GM12878 (cell line): ENCODE results near the gene BCAR3. TPM values are rescaled to one million over a fixed set of nuclear protein-coding genes. Genes with fewer than 3 reads are reported as not detected.

Experiments used
- ATAC-seq: fragments of 200-7000 bp; cut with Tn5 transposase; 3 replicates; pipeline ENCODE4 v1.9.1; 2020; ENCODE audit warnings: mild to moderate bottlenecking, moderate library complexity
- BruUV-seq: library from RNA; stranded (reverse); fragments of 400-500 nt; replicated peaks from 2 replicates; lab custom pipeline; 2021; lab: Mats Ljungman, UMichigan
- CTCF ChIA-PET: fragments of 300-600 bp; sonication (Branson Sonifier 250); formaldehyde crosslinking; extraction: SDS; loops from one replicate; lab custom pipeline; 2021; ENCODE audit warnings: inconsistent platforms; lab: Yijun Ruan, JAX
- POLR2A ChIA-PET: fragments of 350-600 bp; formaldehyde crosslinking; extraction: SDS; loops from one replicate; lab custom pipeline; 2021; ENCODE audit warnings: inconsistent platforms; lab: Charles Lee
- RAD21 ChIA-PET: fragments of 300-600 bp; sonication (Branson Sonifier 250); formaldehyde crosslinking; loops from one replicate; lab custom pipeline; 2023; ENCODE audit warnings: antibody characterized with exemption; ENCODE audit not compliant: unreplicated experiment; lab: Charles Lee
- SMC1A ChIA-PET: fragments of 300-600 bp; sonication (Branson Sonifier 250); formaldehyde crosslinking; loops from one replicate; lab custom pipeline; 2023; ENCODE audit not compliant: unreplicated experiment, uncharacterized antibody; lab: Charles Lee
- DNase-seq: peaks from one replicate; pipeline ENCODE4 v3.0.0-alpha.2; 2011; ENCODE audit warnings: low read depth, low spot score
- FAIRE-seq: peaks from 3 replicates; lab custom pipeline; 2011; peaks lifted over from hg19 to GRCh38; lab: Jason Lieb, UNC
- H2AFZ ChIP-seq: 2 replicates; pipeline ENCODE4 v1.6.0; 2011; ENCODE audit warnings: low read depth, low read length, control low read depth; ENCODE audit not compliant: control insufficient read depth
- H3K27ac ChIP-seq: 2 replicates; pipeline ENCODE4 v1.5.1; 2011; ENCODE audit warnings: control low read depth; ENCODE audit not compliant: control insufficient read depth, insufficient read depth
- H3K27me3 ChIP-seq, 2 experiments: replicated peaks in 1 of 2; 2 replicates each; pipeline versions ENCODE4 v1.6.0 to v1.6.1; 2011; ENCODE audit warnings: low read length in 1 of 2; ENCODE audit not compliant: control insufficient read depth in 2 of 2, insufficient read depth in 2 of 2
- H3K36me3 ChIP-seq, 2 experiments: 2 replicates each; pipeline ENCODE4 v1.5.1; 2011; ENCODE audit warnings: low read length in 1 of 2; ENCODE audit not compliant: control insufficient read depth in 2 of 2, insufficient read depth in 2 of 2
- H3K4me1 ChIP-seq: 2 replicates; pipeline ENCODE4 v1.6.1; 2011; ENCODE audit warnings: mild to moderate bottlenecking, low read length, moderate library complexity, mixed read lengths; ENCODE audit not compliant: control insufficient read depth, insufficient read depth
- H3K4me2 ChIP-seq: 2 replicates; pipeline ENCODE4 v1.6.0; 2011; ENCODE audit warnings: control low read depth; ENCODE audit not compliant: control insufficient read depth, insufficient read depth
- H3K4me3 ChIP-seq: fragments of 200-600 bp; sonication (generic); 2 replicates; pipeline ENCODE4 v1.5.1; 2016
- H3K79me2 ChIP-seq: 2 replicates; pipeline ENCODE4 v1.6.0; 2011; ENCODE audit warnings: low read length; ENCODE audit not compliant: control insufficient read depth, insufficient read depth
- H3K9ac ChIP-seq: 2 replicates; pipeline ENCODE4 v1.8.0; 2011; ENCODE audit warnings: low read length, control low read depth, mixed read lengths; ENCODE audit not compliant: control insufficient read depth, insufficient read depth
- H3K9me3 ChIP-seq: replicated peaks from 3 replicates; pipeline ENCODE4 v1.5.1; 2011; ENCODE audit warnings: mild to moderate bottlenecking, low read length; ENCODE audit not compliant: control insufficient read depth, insufficient read depth
- H4K20me1 ChIP-seq: 2 replicates; pipeline ENCODE4 v1.6.0; 2011; ENCODE audit not compliant: control insufficient read depth, insufficient read depth
- E4F1 ChIP-seq: fragments of 450-650 bp; IDR thresholded peaks from 2 replicates; pipeline ENCODE4 v1.6.1; 2018; ENCODE audit warnings: borderline replicate concordance, mild to moderate bottlenecking; ENCODE audit not compliant: partially characterized antibody
- ESRRA ChIP-seq: IDR thresholded peaks from 2 replicates; pipeline ENCODE4 v1.6.1; 2012; ENCODE audit warnings: mild to moderate bottlenecking, low read length, improper control_type of control experiment
- LARP7 ChIP-seq: fragments of 450-650 bp; IDR thresholded peaks from 2 replicates; pipeline ENCODE4 v1.6.1; 2017; ENCODE audit warnings: mild to moderate bottlenecking
- NBN ChIP-seq: fragments of 450-650 bp; IDR thresholded peaks from 2 replicates; pipeline ENCODE4 v1.6.1; 2016
- PML ChIP-seq: IDR thresholded peaks from 2 replicates; pipeline ENCODE4 v1.6.1; 2012; ENCODE audit warnings: low read length, inconsistent platforms
- RAD51 ChIP-seq: fragments of 450-650 bp; IDR thresholded peaks from 2 replicates; pipeline ENCODE4 v1.6.1; 2016; ENCODE audit warnings: moderate library complexity, mild to moderate bottlenecking, inconsistent platforms
- RELA ChIP-seq: fragments of 450-650 bp; IDR thresholded peaks from 2 replicates; pipeline ENCODE4 v1.8.0; 2014; ENCODE audit warnings: borderline replicate concordance; ENCODE audit not compliant: partially characterized antibody
- YY1 ChIP-seq: IDR thresholded peaks from 2 replicates; pipeline ENCODE4 v1.6.1; 2011; ENCODE audit warnings: low read depth, mild to moderate bottlenecking, low read length
- WGBS: methylation state at CpG from one replicate; pipeline ENCODE4 v1.1.6; 2016; ENCODE audit warnings: low lambda C conversion rate; ENCODE audit not compliant: insufficient replicate concordance, insufficient coverage; ENCODE audit errors: missing lambda C conversion rate; 5-methylcytosine and 5-hydroxymethylcytosine counted together
- in situ Hi-C: fragments of 300-500 bp; cut with MboI; formaldehyde crosslinking; loops from 9 replicates; pipeline ENCODE4 v1.14.3; 2018; ENCODE audit warnings: mixed read lengths
- intact Hi-C: fragments of 100-400 bp; cut with micrococcal nuclease; formaldehyde crosslinking; loops from one replicate; pipeline ENCODE4 v1.14.2; 2022; ENCODE audit not compliant: unreplicated experiment
- polyA plus RNA-seq, 11 experiments: library from polyadenylated mRNA; depleted of rRNA in 4 of 11; unstranded in 6 of 11; stranded (reverse) in 5 of 11; fragments of >200 nt; fragmentation: Nextera tagmentation in 4 of 11; fragmentation: Illumina TruSeq in 1 of 11; extraction: Ambion mirVana in 4 of 11; extraction: Trizol in 1 of 11; gene quantifications; 1 replicate in 1 of 11; 2 replicates in 10 of 11; pipeline versions ENCODE4 v1.2.1 to v1.2.3, GENCODE V29; 2011 to 2016; ENCODE audit warnings: inconsistent platforms in 2 of 11, missing spikeins in 2 of 11, low read depth in 1 of 11
- total RNA-seq, 4 experiments: library from RNA; depleted of rRNA in 3 of 4; stranded (reverse); fragments of >200 nt in 3 of 4; fragmentation: Illumina TruSeq in 1 of 4; extraction: Trizol in 1 of 4; gene quantifications; 2 replicates each; pipeline versions ENCODE4 v1.2.1 to v1.2.3, GENCODE V29; 2013 to 2021

The BCAR3 gene
- total and polyA plus RNA-seq, 10 of the 15 experiments (the other 5 are each of a cell fraction or from before 2014, with no cell fraction given): 1.3 to 6.6 (median 1.8) TPM

GRCh38 chr1:93574991-93575390 lies 106.6 kb downstream of the BCAR3 start (continued):
- no peak for TF ChIP-seq E4F1

- Histone ChIP-seq H3K27me3 (no peaks in the 10 kb centered on the region; a peak in 1 of 4 replicates), H3K4me1 (no peaks in the 10 kb centered on the region), H3K79me2 (no peaks in the 10 kb centered on the region), H2AFZ (no peak overlapping the region), H3K9ac (no peak overlapping the region), H4K20me1 (no peaks in the 10 kb centered on the region), H3K36me3 (no peaks in the 10 kb centered on the region; a peak in 1 of 4 replicates), H3K9me3 (no peaks in the 10 kb centered on the region), H3K27ac (no peak overlapping the region), H3K4me2 (no peak overlapping the region), H3K4me3 (no peak overlapping the region)
- ChIA-PET CTCF (no interaction called here), RAD21 (no interaction called here), SMC1A (interaction anchor here (1.2 kb wide), 1 partner anchor 239 kb away, joined by 4 read pairs; no protein-coding TSS in a partner anchor), POLR2A (no interaction called here)
- DNase-seq: no peak
- TF ChIP-seq LARP7 (no peak), YY1 (no peak), RELA (no peak), RAD51 (no peak), NBN (no peak), ESRRA (no peak), PML (no peak)
- WGBS: 67% methylated on average over 7 of the region's 7 CpGs
- BruUV-seq: no TSS peak
- intact Hi-C loops (no loop called here), in situ Hi-C loops (no loop called here)
- FAIRE-seq: no peak
- no peak for ATAC-seq
Measured at GRCh38 chr1:93574511-93574910, 107.1 kb downstream of the BCAR3 start.
